Progenitor cell of endocrine pancreas (in vitro differentiated cells): ENCODE data around the gene TRAPPC1. TPM values are rescaled to one million over a fixed set of nuclear protein-coding genes. Genes with fewer than 3 reads are reported as not detected.
A peak's percentile ranks its signal among the peaks of the same experiment; 100 is the strongest.

Source experiments
- DNase-seq: peaks from one replicate; pipeline ENCODE4 v3.0.0; 2021; ENCODE audit warnings: low spot score; ENCODE audit not compliant: unreplicated experiment
- H3K27ac Mint-ChIP-seq: 2 replicates; pipeline ENCODE4 v1.8.0; 2021; ENCODE audit warnings: mild to moderate bottlenecking, moderate library complexity, mixed read lengths
- H3K27me3 Mint-ChIP-seq: 2 replicates; pipeline ENCODE4 v1.8.0; 2021; ENCODE audit warnings: mixed read lengths
- H3K36me3 Mint-ChIP-seq: 2 replicates; pipeline ENCODE4 v1.8.0; 2022; ENCODE audit warnings: mixed read lengths; ENCODE audit not compliant: insufficient read depth
- H3K4me1 Mint-ChIP-seq: 2 replicates; pipeline ENCODE4 v1.8.0; 2021; ENCODE audit warnings: low read depth, mixed read lengths
- H3K4me3 Mint-ChIP-seq: 2 replicates; pipeline ENCODE4 v1.8.0; 2021; ENCODE audit warnings: low read depth, mild to moderate bottlenecking, moderate library complexity, mixed read lengths
- H3K9me3 Mint-ChIP-seq: 2 replicates; pipeline ENCODE4 v1.8.0; 2021; ENCODE audit warnings: low read depth, mixed read lengths
- total RNA-seq: library from RNA; stranded (reverse); gene quantifications from 2 replicates; pipeline ENCODE4 v1.2.1, GENCODE V29; 2021
- TF ChIP-seq, protein P1 (sequence below): fragments of 200-600 bp; sonication (generic); IDR thresholded peaks from one replicate; pipeline ENCODE4 v1.5.0; 2021; ENCODE audit warnings: antibody characterized with exemption, mild to moderate bottlenecking; ENCODE audit not compliant: unreplicated experiment

The TRAPPC1 gene
- total RNA-seq, 1 donor from 2014 or later: 141 TPM

DNA sequence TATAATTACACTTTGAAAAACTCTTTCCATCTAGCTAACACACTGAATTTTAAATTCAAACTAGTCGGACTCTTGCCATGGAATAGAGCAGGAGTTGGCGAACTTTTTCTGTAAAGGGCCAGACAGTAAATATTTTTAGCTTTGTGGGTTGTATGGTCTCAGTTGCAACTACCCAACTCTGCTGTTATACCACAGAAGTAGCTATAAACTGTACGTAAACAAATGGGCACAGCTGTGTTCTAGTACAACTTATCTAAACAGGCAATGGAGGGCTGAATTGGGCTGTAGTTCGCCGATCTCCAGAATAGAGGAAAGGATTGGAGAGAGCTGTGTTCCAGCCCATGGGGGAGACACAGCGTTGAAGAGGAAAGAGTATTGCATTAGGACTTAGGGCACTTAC, 9.0 kb upstream of the TRAPPC1 start:
- TF ChIP-seq, protein P1, sequence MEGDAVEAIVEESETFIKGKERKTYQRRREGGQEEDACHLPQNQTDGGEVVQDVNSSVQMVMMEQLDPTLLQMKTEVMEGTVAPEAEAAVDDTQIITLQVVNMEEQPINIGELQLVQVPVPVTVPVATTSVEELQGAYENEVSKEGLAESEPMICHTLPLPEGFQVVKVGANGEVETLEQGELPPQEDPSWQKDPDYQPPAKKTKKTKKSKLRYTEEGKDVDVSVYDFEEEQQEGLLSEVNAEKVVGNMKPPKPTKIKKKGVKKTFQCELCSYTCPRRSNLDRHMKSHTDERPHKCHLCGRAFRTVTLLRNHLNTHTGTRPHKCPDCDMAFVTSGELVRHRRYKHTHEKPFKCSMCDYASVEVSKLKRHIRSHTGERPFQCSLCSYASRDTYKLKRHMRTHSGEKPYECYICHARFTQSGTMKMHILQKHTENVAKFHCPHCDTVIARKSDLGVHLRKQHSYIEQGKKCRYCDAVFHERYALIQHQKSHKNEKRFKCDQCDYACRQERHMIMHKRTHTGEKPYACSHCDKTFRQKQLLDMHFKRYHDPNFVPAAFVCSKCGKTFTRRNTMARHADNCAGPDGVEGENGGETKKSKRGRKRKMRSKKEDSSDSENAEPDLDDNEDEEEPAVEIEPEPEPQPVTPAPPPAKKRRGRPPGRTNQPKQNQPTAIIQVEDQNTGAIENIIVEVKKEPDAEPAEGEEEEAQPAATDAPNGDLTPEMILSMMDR: no peak
- Mint-ChIP-seq H3K36me3 (peaks cover 28% of the 10 kb centered on the region), H3K27me3 (no peaks in the 10 kb centered on the region), H3K4me3 (no peak overlapping the region), H3K4me1 (no peaks in the 10 kb centered on the region), H3K9me3 (no peaks in the 10 kb centered on the region), H3K27ac (no peak overlapping the region)
- no peak for DNase-seq

DNA sequence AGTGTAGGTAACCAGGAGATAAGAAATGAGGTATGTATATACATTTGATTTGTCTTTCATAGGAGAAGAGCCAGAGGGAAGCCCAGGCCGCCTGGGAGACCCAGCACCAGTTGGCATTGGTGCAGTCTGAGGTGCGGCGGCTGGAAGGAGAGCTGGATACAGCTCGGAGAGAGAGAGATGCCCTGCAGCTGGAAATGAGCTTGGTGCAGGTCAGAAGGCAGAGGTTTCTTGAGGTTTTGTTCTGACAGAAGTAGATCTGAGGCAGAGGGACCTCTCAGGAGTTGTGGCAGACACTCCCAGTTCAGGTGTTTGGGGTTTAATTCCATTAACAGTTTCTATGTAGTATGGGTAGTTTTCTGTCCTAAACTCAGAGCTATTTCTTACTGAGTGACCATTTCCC, 8.3 kb upstream of the TRAPPC1 start:
- TF ChIP-seq, protein P1: no peak
- DNase-seq: no peak
- Mint-ChIP-seq H3K4me1 (peaks cover 2% of the 10 kb centered on the region), H3K36me3 (peaks cover 30% of the 10 kb centered on the region), H3K27ac (no peak overlapping the region), H3K27me3 (no peaks in the 10 kb centered on the region), H3K4me3 (no peak overlapping the region), H3K9me3 (no peaks in the 10 kb centered on the region)

DNA sequence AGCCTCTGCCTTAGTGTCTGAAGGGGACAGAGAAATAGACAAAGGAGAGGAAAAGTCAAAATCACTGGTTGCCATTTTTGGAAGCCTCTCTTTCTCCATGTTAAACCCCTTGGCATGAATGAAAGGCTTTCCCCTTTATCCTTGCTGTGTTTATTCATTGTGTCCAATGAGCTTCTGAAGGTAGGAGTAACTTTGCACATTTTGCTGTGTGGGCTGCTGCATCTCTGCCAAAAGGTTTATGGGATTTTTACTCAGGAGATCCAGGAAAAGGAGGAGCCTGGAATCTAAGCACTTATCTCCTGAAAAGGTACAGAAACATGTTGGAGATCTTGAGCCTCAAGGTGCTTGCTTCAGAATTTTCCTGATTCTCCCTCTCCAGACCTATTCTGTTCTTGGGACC, 4.1 kb upstream of the TRAPPC1 start:
- Mint-ChIP-seq H3K4me1 (peaks cover 22% of the 10 kb centered on the region), H3K27me3 (no peaks in the 10 kb centered on the region), H3K27ac (no peak overlapping the region), H3K36me3 (peaks cover 26% of the 10 kb centered on the region), H3K9me3 (no peaks in the 10 kb centered on the region), H3K4me3 (no peak overlapping the region)
- TF ChIP-seq, protein P1: no peak
- DNase-seq: no peak

DNA sequence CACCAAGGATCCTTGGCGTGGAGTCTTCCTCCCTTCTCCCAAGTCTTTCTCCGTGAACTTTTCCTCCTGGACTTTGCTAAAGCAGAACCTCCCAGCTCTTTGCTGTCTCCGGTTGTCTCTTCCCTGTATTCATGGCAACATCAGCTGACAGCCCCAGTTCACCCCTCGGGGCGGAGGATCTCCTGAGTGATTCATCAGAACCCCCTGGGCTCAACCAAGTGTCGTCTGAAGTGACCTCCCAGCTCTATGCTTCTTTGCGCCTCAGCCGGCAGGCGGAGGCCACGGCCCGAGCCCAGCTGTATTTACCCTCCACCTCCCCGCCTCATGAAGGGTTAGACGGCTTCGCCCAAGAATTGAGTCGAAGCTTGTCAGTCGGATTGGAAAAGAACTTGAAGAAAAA, 1.2 kb upstream of the TRAPPC1 start:
- H3K36me3 Mint-ChIP-seq: peaks cover 19% of the 10 kb centered on the region
- H3K4me3 Mint-ChIP-seq: peak overlapping the region; percentile 96

DNA sequence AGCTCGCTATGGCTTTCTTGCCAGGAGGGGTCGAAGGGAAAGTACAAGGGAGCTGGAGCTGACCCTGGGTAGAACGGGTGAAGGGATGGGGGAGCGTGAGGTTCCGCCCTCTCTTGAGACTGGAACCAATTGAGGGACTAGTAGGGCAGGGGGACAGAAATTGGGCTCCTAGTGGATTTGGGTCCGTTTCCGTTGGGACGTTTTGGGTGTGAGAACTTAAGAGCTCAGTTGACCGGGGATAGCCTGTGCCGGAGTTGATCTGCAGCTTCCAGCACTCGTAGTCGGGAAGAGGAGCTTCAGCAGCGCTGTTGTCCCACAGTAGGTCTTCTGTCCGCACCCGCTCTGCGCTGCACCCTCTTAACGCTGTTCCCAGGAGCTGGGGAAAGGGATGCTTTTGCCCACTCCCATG, 741 bp upstream of the TRAPPC1 start:
- Mint-ChIP-seq H3K27ac (peak overlapping the region; percentile 95), H3K27me3 (peaks cover 20% of the 10 kb centered on the region), H3K4me3 (peak overlapping the region; percentile 96), H3K36me3 (peaks cover 20% of the 10 kb centered on the region), H3K9me3 (no peaks in the 10 kb centered on the region), H3K4me1 (peaks cover 26% of the 10 kb centered on the region)
- TF ChIP-seq, protein P1: no peak
- DNase-seq: no peak

More for the DNA sequence above, 1.2 kb upstream of the TRAPPC1 start:
- no peaks in the 10 kb centered on the region for H3K9me3 Mint-ChIP-seq
- H3K4me1 Mint-ChIP-seq: peaks cover 26% of the 10 kb centered on the region
- DNase-seq: no peak
- peaks cover 16% of the 10 kb centered on the region for H3K27me3 Mint-ChIP-seq
- TF ChIP-seq, protein P1: no peak
- peak overlapping the region; percentile 95 for H3K27ac Mint-ChIP-seq
